ENCODE measurements around the gene C17orf50.

GRCh38 chr17:35773129-35773528 lies 12.4 kb downstream of the C17orf50 start:
- TF ChIP-seq POLR2AphosphoS5 (IDR thresholded peaks at IDR 0.05; ENCODE audit: low read depth, low read length): no peak
- TF ChIP-seq POLR2A (IDR thresholded peaks at IDR 0.05; ENCODE audit: low read depth, low read length): no peak
- no peak for TF ChIP-seq TAF1 (IDR thresholded peaks at IDR 0.05; ENCODE audit: borderline replicate concordance, low read depth, low read length)
